Lower leg skin (tissue), 4 donors: ENCODE measurements around the gene ATN1. TPM values are rescaled to one million over a fixed set of nuclear protein-coding genes. Genes with fewer than 3 reads are reported as not detected.
"Not testable (repeated sequence)": the region's sequence is repeated elsewhere in the genome, so short reads cannot be mapped to it uniquely, and the experiment has no call there.

Experiments used
- DNase-seq, 2 donors: peaks; one replicate each; pipeline ENCODE4 v3.0.0-alpha.2; 2019; ENCODE audit warnings: low spot score in 2 of 2
- H3K4me3 ChIP-seq: fragments of 200-600 bp; sonication (generic); 2 replicates; pipeline ENCODE4 v1.5.1; 2017; ENCODE audit warnings: mild to moderate bottlenecking, low read depth; ENCODE audit not compliant: poor library complexity, severe bottlenecking
- POLR2A ChIP-seq, 2 donors: fragments of 450-650 bp; IDR thresholded peaks; one replicate each; pipeline ENCODE4 v1.6.1; 2016 to 2017; ENCODE audit warnings: antibody characterized with exemption in 2 of 2, mild to moderate bottlenecking in 1 of 2, moderate library complexity in 1 of 2
- WGBS, 2 donors: methylation state at CpG; one replicate each; pipeline ENCODE4 v1.1.5; 2018; 5-methylcytosine and 5-hydroxymethylcytosine counted together
- intact Hi-C: fragments of 100-400 bp; cut with DNase I; formaldehyde crosslinking; loops from one replicate; pipeline ENCODE4 v1.15.0; 2023; ENCODE audit warnings: low total_unique reads
- total RNA-seq, 4 donors: library from RNA; depleted of rRNA; stranded (reverse); fragments of >200 nt; gene quantifications; one replicate each; pipeline ENCODE4 v1.1.0, GENCODE V29; 2016
- TF ChIP-seq, protein P1 (sequence below), 3 donors: fragments of 450-650 bp; IDR thresholded peaks; one replicate each; pipeline ENCODE4 v1.5.1; 2016; ENCODE audit warnings: antibody characterized with exemption in 3 of 3, mild to moderate bottlenecking in 3 of 3, moderate library complexity in 2 of 3

Gene ATN1
- total RNA-seq, 4 donors from 2014 or later: 33.4 to 115 (median 64.0) TPM

DNA sequence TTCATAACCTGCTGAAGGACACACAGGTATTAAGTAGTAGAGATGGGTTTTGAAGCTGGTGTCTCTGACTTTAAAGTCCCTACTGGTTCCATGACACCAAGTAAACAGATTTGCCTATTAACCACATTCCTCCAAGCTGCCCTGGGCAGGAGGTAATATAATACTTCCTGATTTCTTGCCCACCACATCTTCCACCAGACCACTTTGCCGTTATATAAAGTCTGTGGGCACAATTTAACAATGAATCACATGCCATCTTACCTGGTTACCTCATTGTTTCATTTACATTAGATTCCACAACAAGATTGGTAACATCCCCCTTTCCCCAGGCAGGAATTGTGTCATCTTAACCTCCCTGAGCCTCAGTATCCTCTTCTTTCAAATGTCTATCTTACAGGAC lies 24.0 kb upstream of the ATN1 start:
- 58 to 68% methylated on average over 1 of the region's 1 CpG for WGBS, 2 donors
- no peak for TF ChIP-seq POLR2A (IDR thresholded peaks at IDR 0.05)
- TF ChIP-seq, protein P1, sequence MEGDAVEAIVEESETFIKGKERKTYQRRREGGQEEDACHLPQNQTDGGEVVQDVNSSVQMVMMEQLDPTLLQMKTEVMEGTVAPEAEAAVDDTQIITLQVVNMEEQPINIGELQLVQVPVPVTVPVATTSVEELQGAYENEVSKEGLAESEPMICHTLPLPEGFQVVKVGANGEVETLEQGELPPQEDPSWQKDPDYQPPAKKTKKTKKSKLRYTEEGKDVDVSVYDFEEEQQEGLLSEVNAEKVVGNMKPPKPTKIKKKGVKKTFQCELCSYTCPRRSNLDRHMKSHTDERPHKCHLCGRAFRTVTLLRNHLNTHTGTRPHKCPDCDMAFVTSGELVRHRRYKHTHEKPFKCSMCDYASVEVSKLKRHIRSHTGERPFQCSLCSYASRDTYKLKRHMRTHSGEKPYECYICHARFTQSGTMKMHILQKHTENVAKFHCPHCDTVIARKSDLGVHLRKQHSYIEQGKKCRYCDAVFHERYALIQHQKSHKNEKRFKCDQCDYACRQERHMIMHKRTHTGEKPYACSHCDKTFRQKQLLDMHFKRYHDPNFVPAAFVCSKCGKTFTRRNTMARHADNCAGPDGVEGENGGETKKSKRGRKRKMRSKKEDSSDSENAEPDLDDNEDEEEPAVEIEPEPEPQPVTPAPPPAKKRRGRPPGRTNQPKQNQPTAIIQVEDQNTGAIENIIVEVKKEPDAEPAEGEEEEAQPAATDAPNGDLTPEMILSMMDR (IDR thresholded peaks at IDR 0.05): no peak
- no peak for DNase-seq
- no peak overlapping the region for H3K4me3 ChIP-seq
- intact Hi-C loops: no loop called here

- intact Hi-C loops: no loop called here
- peak within 1 kb of the TSS; percentile 46 for H3K4me3 ChIP-seq
- no peak for TF ChIP-seq POLR2A (IDR thresholded peaks at IDR 0.05)
- TF ChIP-seq, protein P1 (IDR thresholded peaks at IDR 0.05): no peak
- whole genome bisulfite sequencing, 2 donors: 5% methylated on average over 34 of the region's 34 CpGs
- DNase-seq: peak; percentile 98 to 100
Measured at GRCh38 chr12:6904280-6905276, 23.2 kb upstream of the ATN1 start, which contains the start of gene LRRC23. Gene LRRC23 (plus strand): TSS chr12:6904822. CDS start chr12:6905634, 812 bp downstream.

GRCh38 chr12:6905414-6906040 lies 22.2 kb upstream of the ATN1 start:
- no peak for DNase-seq
- TF ChIP-seq, protein P1 (IDR thresholded peaks at IDR 0.05): no peak
- no peak for TF ChIP-seq POLR2A (IDR thresholded peaks at IDR 0.05)
- WGBS, 2 donors: 62 to 71% methylated on average over 5 of the region's 5 CpGs
- intact Hi-C loops: no loop called here
- no peak overlapping the region for H3K4me3 ChIP-seq

DNA sequence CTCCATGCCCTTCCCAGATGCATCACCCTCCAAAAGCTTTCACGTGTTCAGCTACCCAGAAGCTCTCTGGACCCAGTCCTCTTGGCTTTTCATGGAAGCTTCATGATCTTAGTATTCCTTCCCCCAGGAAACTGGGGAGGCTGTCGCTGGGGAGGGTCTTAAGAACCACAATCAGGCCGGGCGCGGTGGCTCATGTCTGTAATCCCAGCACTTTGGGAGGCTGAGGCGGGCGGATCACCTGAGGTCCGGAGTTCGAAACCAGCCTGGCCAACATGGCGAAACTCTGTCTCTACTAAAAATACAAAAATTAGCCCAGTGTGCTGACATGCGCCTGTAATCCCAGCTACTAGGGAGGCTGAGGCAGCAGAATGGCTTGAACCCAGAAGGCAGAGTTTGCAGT lies 19.6 kb upstream of the ATN1 start:
- DNase-seq, H3K4me3 ChIP-seq, intact Hi-C loops: not testable (repeated sequence)
- 95 to 97% methylated on average over 11 of the region's 11 CpGs for WGBS, 2 donors

DNA sequence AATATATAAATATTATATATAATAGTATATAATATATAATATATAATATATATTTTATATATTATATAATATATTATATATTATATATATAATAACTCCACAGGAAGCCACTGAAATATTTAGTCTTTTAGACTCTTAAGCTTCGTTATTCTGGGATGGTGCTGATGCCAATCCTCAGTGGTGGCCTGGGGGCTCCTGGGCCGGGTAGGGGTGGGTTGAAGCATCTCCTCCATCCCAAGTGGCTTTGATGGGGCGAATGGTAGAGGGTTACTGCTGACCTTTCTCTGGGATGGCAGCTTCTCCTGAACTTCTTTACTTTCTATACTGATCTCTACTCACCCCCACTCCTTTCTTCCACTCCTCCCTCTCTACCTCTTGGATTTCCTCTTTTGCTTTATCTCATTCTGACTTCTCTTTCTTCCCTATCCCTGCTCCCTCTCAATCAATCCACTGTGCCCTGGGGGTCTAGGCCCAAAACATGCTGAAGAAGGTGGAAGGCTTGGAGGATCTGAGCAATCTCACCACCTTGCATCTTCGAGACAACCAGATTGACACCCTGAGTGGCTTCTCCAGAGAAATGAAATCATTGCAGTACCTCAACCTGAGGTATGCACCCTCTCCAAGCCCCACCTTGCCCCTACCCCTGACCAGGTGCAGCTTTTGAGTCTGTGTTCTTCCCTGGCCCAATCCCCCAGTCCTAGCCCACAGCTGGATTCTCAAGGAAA lies 18.2 kb upstream of the ATN1 start:
- no peak overlapping the region for H3K4me3 ChIP-seq
- DNase-seq: no peak
- TF ChIP-seq POLR2A (IDR thresholded peaks at IDR 0.05): no peak
- TF ChIP-seq, protein P1 (IDR thresholded peaks at IDR 0.05): no peak
- intact Hi-C loops: no loop called here
- WGBS, 2 donors: 79 to 88% methylated on average over 4 of the region's 4 CpGs
